CD4-positive, alpha-beta T cell treated with Interleukin-15 for 1 hour (primary cell): ENCODE data around the gene MRPL45.
A peak's percentile ranks its signal among the peaks of the same experiment; 100 is the strongest.

Experiments used
- DNase-seq: peaks from one replicate; pipeline ENCODE4 v3.0.0-alpha.2; 2020

Gene MRPL45

GRCh38 chr17:38349097-38349730 is 52.2 kb downstream of the MRPL45 start:
- DNase-seq: peak; percentile 82

- no peak for DNase-seq
These were observed 53.1 kb downstream of the MRPL45 start for GRCh38 chr17:38350035-38350434.

- DNase-seq: peak; percentile 90
These were observed 54.6 kb downstream of the MRPL45 start, which contains the start of gene SOCS7 for GRCh38 chr17:38351412-38352222. SOCS7 (plus strand) TSS chr17:38351844; CDS start chr17:38352053, 209 bp downstream.

GRCh38 chr17:38352245-38353085 is 55.5 kb downstream of the MRPL45 start:
- no peak for DNase-seq

- DNase-seq: no peak
These were observed 56.2 kb downstream of the MRPL45 start for GRCh38 chr17:38353086-38353604.

- DNase-seq: no peak
These were observed 56.7 kb downstream of the MRPL45 start for GRCh38 chr17:38353668-38354067.

- no peak for DNase-seq
These were observed 57.5 kb downstream of the MRPL45 start for GRCh38 chr17:38354466-38354865.

GRCh38 chr17:38355251-38355650 is 58.3 kb downstream of the MRPL45 start:
- DNase-seq: no peak

GRCh38 chr17:38357486-38358123 is 60.6 kb downstream of the MRPL45 start:
- no peak for DNase-seq

GRCh38 chr17:38358586-38359513 is 61.9 kb downstream of the MRPL45 start:
- no peak for DNase-seq

- DNase-seq: no peak
These were observed 64.9 kb downstream of the MRPL45 start for GRCh38 chr17:38361694-38362465.

GRCh38 chr17:38363016-38363415 is 66.0 kb downstream of the MRPL45 start:
- DNase-seq: no peak

GRCh38 chr17:38364741-38365140 is 67.8 kb downstream of the MRPL45 start:
- DNase-seq: no peak

- no peak for DNase-seq
These were observed 72.3 kb downstream of the MRPL45 start for GRCh38 chr17:38369124-38369886.
